ENCODE results near the gene RHBDF1.

GRCh38 chr16:118857-119256, 46.4 kb upstream of the RHBDF1 start:
- TF ChIP-seq NFATC3 (IDR thresholded peaks at IDR 0.05) (no peak), SMAD1 (IDR thresholded peaks at IDR 0.05; ENCODE audit: low read depth, low read length, partially characterized antibody) (no peak), SIN3A (IDR thresholded peaks at IDR 0.05; ENCODE audit: borderline replicate concordance in 2 of 2, control insufficient read depth in 1 of 2, low read depth in 2 of 2, low read length in 2 of 2) (no peak), POLR2A (conservative IDR thresholded peaks at IDR 0.05) (no peak), TAF1 (IDR thresholded peaks at IDR 0.05; ENCODE audit: control insufficient read depth, extremely low read depth, insufficient read depth, low read length, severe bottlenecking) (no peak), KDM5B (IDR thresholded peaks at IDR 0.05; ENCODE audit: insufficient replicate concordance, low read depth, low read length) (no peak), ATF7 (IDR thresholded peaks at IDR 0.05) (no peak), RAD21 (CRISPR knock-in tag; conservative IDR thresholded peaks at IDR 0.05 in 1 of 2, IDR thresholded peaks at IDR 0.05 in 1 of 2) (no peak), LARP7 (IDR thresholded peaks at IDR 0.05) (no peak), SMARCA4 (IDR thresholded peaks at IDR 0.05) (no peak), SMARCB1 (IDR thresholded peaks at IDR 0.05; ENCODE audit: insufficient read length, low read depth) (no peak)
- TF ChIP-seq, protein P1, sequence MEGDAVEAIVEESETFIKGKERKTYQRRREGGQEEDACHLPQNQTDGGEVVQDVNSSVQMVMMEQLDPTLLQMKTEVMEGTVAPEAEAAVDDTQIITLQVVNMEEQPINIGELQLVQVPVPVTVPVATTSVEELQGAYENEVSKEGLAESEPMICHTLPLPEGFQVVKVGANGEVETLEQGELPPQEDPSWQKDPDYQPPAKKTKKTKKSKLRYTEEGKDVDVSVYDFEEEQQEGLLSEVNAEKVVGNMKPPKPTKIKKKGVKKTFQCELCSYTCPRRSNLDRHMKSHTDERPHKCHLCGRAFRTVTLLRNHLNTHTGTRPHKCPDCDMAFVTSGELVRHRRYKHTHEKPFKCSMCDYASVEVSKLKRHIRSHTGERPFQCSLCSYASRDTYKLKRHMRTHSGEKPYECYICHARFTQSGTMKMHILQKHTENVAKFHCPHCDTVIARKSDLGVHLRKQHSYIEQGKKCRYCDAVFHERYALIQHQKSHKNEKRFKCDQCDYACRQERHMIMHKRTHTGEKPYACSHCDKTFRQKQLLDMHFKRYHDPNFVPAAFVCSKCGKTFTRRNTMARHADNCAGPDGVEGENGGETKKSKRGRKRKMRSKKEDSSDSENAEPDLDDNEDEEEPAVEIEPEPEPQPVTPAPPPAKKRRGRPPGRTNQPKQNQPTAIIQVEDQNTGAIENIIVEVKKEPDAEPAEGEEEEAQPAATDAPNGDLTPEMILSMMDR (IDR thresholded peaks at IDR 0.05 in 2 of 3, conservative IDR thresholded peaks at IDR 0.05 in 1 of 3; ENCODE audit: insufficient read depth in 2 of 3, low read depth in 1 of 3, low read length in 3 of 3): no peak
